GM18868 (cell line): Measurements from ENCODE around the gene OTUB2.

Source experiments
- ATAC-seq: cut with Tn5 transposase; IDR thresholded peaks from one replicate; pipeline ENCODE4 v1.9.1; 2021; ENCODE audit warnings: mild to moderate bottlenecking, moderate library complexity; ENCODE audit not compliant: unreplicated experiment

The OTUB2 gene

DNA sequence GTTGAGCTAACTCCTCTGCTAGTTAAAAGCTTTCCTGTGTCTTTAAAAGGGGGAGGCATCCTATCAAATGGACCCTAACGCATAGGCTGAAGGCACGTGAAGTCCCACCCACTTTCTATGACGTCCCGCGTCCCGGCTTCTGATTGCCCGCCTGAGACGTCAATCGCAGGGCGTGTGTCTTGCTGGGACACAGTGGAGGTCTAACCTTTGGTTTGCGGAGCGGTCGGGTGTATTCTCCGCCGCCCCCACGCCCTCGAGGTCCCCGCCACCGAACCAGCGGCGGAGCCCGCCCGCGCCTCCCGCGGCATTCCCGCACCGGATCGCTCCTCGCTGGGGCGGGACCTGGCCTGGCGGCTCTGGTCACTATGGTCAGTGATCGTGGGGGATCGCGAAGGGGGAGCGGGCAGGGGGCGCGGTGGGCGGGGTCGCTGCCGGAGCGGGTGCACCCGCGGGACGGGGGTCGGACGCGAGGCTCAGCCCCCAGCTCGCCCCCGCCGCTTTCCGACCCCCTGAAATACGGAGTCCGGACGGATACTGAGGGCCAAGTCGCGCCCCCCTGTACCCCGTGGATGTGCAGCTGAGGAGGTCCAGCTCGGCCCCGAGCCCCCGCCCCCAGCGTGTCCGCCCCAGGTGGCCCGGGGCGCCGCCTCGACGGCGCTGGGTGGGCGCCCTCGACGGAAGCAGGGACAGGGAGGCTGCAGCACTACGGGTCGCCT, at the start of gene OTUB2:
Gene OTUB2 (plus strand): TSS at position 168 of the 716 bp plus-strand sequence. CDS start 198 bp downstream, at position 366.
- peak; percentile 97 for ATAC-seq

DNA sequence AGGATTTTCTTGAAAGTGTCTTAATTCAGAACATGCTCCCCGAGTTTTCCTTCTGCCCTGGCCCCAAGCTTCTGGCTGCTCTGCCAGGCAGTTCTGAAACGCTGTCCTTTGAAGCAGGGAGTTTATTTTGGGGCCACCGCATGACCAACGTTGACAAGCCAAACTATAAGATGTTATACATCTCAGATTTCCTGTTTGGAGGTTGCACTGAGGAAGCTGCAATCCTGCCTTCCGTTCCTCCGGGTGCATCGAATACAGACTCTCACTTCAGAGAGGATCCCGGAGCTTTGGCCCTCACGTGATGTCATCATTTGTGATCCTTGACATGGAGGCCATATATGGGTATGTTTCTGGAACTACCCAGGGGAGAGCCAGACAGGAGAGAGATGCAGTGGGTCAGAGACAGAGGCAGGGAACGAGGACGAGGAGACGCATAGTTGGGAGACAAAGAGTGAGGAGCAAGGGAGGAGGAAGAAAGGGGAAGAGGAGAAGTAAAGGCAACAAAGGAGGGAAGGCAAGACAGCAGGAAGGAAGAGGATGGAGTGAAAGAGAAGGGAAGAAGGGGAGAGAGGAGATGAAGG, 49.6 kb upstream of the OTUB2 start, which contains the start of gene ASB2:
Gene ASB2 (minus strand): TSS at position 94 of the 581 bp plus-strand sequence. CDS start 12,031 bp downstream, outside the sequence.
- peak; percentile 16 for ATAC-seq

DNA sequence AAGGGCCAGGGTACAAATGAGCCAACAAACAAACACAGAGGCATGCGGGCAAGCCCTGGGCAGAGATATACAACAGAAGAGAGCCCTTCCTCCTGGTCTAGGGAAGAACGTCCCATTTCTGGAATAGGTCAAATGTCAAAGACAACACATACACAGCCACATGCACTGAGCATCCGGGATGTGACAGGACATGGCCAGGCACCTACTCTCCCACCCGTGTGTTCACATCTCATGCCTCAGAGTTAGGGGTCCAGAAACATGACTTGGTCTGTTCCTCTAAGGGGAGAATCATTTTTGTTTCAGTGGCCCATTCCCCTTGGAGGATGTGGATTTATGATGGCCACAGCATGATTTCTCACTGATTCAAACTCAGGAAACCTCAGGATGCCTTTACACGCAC, 49.0 kb upstream of the OTUB2 start:
- no peak for ATAC-seq

DNA sequence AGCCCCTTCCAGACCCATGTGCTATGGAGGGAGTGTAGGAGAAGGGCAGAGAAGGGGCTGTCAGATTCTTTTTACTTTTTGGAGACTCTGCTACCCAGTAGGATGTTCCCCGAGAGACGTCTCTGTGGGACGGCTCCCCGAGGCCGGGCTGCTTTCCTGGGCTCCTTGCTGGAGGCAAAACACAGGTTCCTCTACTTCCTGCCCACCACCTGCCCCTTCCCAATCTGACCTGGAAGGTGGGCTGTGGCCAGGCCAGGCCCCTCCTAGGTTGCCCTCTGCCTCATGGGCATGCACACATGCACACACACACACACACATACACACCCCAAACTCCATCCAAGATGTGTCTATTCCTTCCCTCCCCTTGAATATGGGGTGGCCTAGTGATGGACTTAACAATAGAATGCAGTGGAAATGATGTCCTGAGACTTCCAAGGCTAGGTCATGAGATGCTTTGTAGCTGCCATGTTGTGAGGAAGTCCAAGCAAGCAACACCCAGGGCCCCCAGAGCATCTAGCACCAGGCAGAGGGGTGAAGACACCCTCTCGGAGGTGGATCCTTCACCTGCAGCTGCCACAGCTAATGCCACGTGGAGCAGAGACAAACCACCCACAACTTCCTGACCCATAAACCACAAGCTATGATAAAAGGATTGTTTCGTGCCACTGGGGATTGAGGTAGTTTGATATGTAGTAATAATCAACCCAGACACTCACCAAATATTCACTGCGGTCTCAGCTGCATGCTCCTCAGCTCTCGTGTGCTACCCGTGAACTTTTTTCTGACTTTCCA, 48.2 kb upstream of the OTUB2 start:
- ATAC-seq: no peak

DNA sequence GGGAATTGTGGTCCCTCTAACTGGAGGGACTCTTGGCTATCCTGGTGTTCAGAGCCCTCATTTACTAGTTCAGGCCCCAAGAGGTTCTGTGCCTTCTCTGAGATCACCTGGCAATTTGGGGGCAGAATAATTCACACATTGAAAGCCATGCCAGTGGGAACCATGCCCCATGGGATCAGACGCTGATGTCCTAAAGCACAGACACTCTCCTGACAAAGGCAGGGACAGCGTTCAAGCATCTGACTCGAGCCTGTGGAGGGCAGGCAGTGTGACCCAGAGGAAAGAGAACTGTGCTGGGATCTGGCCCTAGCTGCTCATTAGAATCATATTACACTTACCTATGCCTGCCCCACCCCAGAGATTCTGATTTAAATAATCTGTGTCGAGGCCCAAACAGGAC, 47.4 kb upstream of the OTUB2 start:
- ATAC-seq: no peak

DNA sequence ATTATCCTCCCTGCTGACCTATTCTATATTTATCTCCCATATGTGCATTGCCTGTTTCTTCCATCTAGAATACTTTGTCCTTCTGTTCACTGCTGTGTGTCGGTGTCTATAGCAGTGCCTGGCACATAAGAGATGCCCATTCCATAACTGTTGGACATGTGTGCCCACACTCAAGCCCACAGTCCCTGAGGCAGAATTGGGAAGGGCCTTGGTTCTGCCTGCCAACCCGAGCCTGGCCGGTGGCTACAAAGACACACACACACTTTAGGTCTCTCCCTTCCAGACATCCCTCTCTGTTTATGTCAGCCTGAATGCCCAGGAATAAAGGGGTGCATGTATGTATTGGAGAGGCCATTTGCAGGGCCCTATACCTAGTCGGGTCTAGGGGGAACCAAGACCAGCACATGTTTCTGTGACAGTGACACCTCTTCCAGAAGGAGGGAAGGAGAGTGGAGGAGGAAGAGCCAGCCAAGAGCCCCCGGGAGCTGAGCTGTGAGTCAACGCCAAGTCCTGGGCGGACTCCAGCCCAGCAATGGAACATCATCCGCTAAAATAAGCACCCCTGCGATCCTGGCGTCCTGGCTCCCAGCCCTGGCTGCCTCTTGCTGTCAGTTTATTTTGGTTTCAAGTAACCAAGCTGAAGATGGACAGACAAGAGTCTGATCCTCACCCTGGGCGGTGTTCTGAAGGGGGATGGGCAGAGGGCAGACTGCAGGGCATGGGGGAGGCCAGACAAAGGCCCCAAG, 45.5 kb upstream of the OTUB2 start:
- no peak for ATAC-seq

DNA sequence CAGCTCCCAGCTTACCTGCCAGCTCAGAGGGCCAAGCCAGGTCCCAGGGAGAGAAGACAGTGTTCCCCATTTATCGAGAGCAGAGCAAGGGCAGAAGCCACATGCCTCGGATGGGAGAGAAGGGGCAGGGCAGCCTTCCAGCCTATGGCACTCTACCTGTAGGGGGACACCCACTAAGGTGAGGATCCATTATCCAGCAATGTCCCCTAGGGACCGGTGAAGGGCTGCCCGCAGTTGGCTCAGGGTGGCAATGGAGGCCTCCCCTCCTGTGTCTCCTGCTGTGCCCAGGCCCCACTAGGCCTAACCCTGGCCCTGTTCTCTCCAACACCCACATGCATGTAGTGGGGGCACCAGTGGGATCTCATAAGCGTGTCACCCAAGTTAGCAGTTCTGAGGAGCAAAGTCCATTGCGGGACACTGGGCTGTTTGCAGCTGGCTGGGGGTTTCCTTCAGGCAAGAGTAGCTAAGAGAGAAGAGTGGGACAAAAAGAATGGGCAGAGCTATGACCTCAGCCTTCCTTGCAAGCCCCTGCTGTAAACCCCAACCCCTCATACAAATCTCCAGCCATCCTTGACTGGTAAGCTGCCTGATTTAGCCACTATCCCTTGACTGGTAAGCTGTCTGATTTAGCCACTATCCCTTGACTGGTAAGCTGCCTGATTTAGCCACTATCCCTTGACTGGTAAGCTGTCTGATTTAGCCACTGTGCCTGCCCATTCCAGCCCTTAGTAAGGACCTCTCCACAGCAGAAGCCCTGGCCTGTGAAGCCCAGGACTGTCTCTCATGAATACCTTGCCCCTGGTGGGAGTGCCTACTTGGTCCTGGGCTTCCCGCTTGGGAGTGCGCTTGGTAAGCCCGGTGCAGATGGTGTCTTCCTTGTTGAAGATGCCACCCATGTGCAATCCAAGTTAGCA, 44.6 kb upstream of the OTUB2 start:
- ATAC-seq: no peak

DNA sequence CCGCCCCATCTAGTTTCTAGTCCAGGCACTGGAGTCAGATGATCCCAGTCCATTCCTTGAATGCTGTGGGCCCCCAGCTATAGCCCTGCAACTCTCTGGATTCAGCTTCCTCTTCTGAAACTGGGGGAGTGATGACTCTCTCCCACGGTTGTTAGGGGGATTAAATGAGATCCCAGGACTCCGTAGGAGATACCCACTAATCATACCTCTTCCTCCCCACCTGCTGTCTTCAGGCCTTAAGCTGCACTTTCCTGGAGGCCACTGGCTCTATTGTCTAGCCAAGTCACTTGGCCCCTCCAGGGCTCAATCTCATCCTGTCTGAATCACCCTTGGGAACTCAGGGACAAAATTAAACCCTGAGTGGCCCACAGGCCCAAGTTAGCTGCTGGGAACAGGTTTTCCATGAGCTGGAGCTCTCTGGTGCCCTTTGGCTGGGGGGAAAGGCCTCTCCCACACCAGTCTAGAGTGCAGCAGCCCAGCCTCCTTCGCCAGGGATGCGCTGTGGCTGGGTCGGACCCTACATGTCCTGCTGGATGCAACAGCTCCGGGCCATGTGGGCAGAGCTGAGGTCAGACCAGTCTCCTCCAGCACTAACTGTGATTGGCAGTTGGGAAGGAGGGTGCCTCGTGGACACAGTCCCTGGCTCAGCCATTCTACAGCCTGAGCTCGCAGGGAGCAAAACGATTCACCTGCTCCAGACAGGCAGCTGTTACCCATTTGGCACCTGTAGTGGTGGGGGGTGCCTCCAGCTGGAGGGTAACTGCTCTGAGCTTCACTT, 43.7 kb upstream of the OTUB2 start:
- ATAC-seq: no peak

DNA sequence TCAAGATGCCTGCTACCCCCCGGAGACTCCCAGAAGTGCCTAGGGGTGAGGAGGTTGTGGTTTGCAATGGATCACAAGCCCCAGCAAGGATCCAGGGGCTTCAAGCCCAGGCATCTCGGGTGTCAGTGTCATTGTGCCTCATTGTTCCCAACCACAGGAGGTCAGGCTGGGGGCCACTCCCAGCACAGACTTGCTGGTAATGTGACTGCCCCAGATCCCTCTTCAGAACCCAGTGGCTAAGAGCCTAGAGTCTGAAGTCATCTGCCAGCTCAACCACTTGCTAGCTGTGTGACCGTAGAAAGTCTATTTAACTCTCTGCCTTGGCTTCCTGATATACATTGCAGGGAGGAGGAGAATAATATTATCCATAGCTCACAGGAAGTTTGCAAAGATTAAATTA, 42.1 kb upstream of the OTUB2 start:
- ATAC-seq: no peak

DNA sequence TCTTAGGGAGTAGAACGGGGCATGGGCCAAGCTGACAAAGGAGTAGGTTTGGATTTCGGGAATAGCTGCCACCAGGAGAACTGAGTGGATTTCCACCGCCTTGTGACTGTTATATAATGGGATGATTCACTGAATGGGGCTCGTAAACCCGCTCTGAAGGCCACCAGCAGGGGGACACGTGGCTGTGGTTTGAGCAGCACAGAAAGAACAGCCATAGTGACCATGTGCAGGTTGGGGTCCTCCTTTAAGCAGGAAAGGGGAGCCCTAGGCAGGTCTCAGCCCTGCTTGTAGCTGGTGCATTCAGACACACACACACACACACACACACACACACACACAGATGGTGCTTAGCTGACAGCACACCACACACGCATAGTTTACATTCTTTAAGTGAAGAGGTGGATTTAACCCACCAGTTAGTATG, 41.1 kb upstream of the OTUB2 start:
- ATAC-seq: no peak

DNA sequence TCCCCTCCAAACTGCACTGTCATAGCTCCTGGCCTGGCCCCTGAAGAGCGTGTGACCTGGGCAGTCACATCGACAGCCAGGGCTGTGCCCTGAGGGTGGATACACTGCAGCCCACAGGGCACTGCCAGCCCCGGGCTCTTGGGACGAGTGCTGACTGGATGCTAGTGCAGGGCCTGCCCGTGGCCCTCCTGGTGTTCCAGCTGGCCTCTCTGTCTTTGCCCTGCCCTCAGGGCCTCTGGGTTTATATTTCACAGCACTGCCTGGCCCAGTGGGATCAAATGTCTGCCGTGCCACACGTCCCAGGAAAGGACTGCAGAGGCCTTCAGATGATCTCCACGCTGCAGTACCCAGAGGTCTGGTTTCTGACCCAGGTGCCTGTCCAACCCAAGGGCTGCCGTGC, 39.2 kb upstream of the OTUB2 start:
- no peak for ATAC-seq

DNA sequence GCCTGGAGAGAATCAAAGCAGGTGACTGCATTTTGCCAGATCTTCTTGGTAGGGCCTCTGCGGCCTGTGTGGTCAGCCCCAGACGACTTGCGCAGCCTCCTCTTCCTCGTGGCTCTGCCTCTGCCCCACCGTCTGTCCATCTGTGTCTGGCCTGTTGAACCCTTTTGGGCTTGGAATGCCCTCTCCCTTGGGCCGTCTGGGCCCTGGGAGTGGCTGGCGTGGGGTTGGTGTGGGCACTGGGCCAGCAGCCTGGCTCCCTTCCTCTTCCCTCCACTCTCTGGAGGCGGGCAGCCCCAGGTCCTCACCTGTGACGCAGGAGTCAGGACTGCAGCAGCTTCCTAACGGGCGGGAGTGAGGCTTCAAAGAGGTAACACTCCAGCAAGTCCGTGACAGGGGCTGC, 38.8 kb upstream of the OTUB2 start:
- ATAC-seq: no peak

DNA sequence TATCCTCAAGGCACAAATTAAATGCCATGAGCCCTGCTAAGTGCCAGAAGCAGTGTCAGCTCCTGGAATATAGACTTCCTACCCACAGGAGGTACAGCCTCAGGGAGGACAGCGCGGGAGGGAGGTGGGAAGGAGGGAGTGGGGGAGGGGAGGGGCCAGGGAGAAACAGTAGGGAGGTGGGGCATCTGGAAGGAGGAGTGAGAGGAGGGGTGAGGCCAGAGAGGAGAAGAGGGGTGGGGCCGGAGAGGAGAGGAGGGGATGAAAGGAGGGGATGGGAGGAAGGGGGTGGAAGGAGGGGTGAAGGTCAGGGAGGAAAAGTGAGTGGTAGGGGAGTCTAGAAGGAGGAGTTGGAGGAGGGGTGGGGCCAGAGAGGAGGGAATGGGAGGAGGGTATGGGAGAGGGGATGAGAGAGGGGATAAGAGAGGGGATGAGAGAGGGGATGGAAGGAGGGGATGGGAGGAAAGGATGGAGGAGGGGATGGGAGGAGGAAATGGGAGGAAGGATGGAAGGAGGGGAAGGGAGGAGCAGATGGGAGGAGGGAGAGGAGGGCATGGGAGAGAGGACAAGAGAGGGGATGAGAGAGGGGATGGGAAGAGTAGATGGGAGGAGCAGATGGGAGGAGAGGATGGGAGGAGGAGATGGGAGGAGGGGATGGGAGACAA, 38.2 kb upstream of the OTUB2 start:
- no peak for ATAC-seq

DNA sequence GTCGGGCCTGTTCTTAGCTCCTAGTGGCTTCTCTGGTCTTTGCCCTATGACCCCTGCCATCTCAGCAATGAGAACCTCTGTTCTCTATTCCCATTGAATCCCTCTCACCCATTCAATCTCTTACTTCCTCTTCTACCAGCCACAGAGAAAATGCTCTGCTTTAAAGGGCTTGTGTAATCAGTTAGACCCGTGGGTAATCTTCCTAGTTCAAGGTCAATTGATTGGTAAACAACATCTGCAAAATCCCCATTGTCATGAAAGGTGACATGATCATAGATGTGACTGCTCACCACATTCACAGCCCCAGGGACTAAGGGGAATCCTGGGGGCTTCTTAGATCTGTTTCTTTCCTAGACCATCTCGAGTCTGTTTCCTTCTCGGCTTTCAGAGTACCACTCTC, 36.2 kb upstream of the OTUB2 start:
- ATAC-seq: peak; percentile 70

DNA sequence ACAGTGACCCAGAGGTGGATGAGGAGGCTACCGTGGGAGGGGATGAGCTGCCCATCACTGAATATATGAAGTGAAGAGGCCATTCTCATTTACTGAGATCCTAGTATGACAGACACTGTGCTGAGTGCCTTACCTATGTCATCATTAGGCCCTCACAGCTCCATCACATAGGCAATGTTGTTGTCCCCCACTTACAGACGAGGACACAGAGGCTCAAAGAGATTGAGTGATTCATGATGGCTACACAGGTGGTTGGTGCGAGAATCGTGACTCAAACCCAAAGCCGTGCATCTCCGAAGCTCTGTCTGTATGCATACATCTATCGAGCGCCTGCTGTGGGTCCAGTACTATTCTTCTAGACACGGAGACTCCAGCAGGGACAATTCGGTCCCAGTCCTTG, 34.9 kb upstream of the OTUB2 start:
- no peak for ATAC-seq

DNA sequence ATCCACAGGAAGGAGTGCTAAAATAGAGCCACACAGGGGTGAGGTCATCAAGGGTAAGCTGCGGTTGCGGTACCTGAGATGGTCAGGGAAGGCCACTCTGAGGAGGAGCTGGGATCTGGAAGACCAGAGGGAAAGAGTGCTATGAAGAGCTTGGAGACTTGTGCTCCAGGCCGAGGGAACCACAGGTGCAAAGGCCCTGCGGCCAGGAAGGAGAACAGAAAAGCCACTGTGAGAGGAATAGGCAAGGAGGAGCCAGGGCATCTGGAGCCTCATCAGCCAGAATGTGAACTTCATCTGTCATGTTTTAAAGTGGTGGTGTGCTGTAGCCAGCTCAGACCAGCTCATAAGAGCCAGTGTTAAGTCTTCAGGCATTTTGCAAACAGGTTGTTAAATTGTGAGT, 34.5 kb upstream of the OTUB2 start:
- ATAC-seq: no peak

DNA sequence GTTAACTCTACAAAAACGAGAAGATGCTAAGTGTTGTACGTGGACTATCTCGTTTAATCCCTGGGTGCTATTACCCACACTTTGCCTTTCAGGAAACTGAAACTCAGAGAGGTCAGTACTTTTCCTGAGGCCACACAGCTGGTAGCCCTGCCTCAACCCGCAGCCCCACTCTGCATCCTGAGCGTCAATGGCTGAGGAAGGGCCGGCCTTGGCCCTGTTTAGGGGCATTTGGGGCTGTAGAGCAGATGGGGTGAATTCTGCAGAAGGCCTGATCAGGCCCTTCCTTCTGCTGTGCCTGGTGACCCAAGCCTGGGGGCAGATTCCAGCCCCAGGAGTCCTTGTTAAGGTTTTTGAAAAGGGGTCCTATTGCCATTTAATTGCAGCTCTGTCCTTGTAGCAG, 32.8 kb upstream of the OTUB2 start:
- no peak for ATAC-seq

DNA sequence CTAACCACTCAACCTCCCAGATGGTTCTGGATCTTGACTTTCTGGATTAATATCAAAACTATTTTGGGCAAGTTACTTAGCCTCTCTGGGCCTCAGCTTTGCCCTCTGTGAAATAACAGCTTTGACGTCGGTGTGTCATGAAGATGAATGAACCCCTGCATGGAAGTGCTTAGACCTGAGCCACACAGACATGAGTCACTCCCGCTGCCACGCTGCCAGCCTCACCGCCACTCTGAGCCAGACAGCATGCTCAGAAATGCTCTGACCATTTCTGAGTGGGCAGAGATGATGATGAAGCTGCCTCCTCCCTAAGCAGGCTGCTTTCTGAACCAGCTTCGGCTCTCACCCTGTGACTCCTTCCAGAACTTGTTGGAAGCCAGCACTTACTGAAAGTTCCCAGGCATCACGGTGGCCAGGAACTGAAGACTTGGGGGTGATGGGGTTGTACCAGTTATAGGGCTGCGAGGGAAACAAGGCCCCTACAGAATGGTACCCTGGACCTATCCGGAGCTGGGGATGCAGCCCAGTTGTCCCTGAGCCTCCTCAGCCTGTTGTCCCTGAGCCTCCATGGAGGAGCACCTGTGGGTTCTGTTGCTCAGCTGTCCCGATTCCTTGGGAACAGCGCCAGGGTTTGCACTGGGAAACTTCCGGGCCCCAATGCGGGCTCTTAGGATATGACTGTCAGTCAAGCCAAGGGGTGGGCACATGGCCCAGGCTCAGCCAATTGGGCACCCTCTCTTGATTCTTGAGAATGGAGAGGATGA, 31.0 kb upstream of the OTUB2 start:
- no peak for ATAC-seq
